HEK293 (cell line): ENCODE measurements around the gene EIF4G3.

ENCODE experiments used
- OVOL3 ChIP-seq: fragments of 450-650 bp; formaldehyde crosslinking; IDR thresholded peaks from 2 replicates; pipeline ENCODE4 v1.5.1; 2016; ENCODE audit warnings: missing biosample characterization, missing genetic modification characterization
- PATZ1 ChIP-seq: fragments of 450-650 bp; formaldehyde crosslinking; IDR thresholded peaks from 2 replicates; pipeline ENCODE4 v1.5.1; 2016; ENCODE audit warnings: missing biosample characterization, missing genetic modification characterization
- PRDM10 ChIP-seq: fragments of 450-650 bp; formaldehyde crosslinking; IDR thresholded peaks from 2 replicates; pipeline ENCODE4 v1.5.1; 2016; ENCODE audit warnings: missing biosample characterization, missing genetic modification characterization
- YY1 ChIP-seq: fragments of 450-650 bp; formaldehyde crosslinking; IDR thresholded peaks from 2 replicates; pipeline ENCODE4 v1.5.1; 2018; ENCODE audit warnings: missing biosample characterization, missing genetic modification characterization
- ZBTB7A ChIP-seq: fragments of 450-650 bp; formaldehyde crosslinking; IDR thresholded peaks from 2 replicates; pipeline ENCODE4 v1.5.1; 2016; ENCODE audit warnings: low read depth, missing biosample characterization, missing genetic modification characterization
- ZNF184 ChIP-seq: fragments of 450-650 bp; IDR thresholded peaks from 2 replicates; pipeline ENCODE4 v1.5.1; 2018; ENCODE audit warnings: missing biosample characterization, mild to moderate bottlenecking, missing genetic modification characterization
- ZNF26 ChIP-seq: fragments of 450-650 bp; formaldehyde crosslinking; IDR thresholded peaks from 2 replicates; pipeline ENCODE4 v1.5.1; 2016; ENCODE audit warnings: missing biosample characterization, missing genetic modification characterization
- ZNF274 ChIP-seq, 2 experiments: fragments of 200-500 bp in 1 of 2; fragments of 450-650 bp in 1 of 2; sonication (Bioruptor generic) in 1 of 2; formaldehyde crosslinking in 1 of 2; IDR thresholded peaks; 2 replicates each; pipeline versions ENCODE4 v1.5.1 to v1.6.1; 2014 to 2016; ENCODE audit warnings: borderline replicate concordance in 1 of 2, inconsistent platforms in 1 of 2, low read length in 1 of 2, missing biosample characterization in 1 of 2, missing genetic modification characterization in 1 of 2
- ZNF362 ChIP-seq: fragments of 450-650 bp; formaldehyde crosslinking; IDR thresholded peaks from 2 replicates; pipeline ENCODE4 v1.5.1; 2016; ENCODE audit warnings: missing biosample characterization, missing genetic modification characterization
- ZNF830 ChIP-seq: fragments of 450-650 bp; IDR thresholded peaks from 2 replicates; pipeline ENCODE4 v1.5.0; 2018; ENCODE audit warnings: missing biosample characterization, missing genetic modification characterization, low read depth, mild to moderate bottlenecking, moderate library complexity
- TF ChIP-seq, protein P1 (sequence below): fragments of 450-650 bp; formaldehyde crosslinking; IDR thresholded peaks from 2 replicates; pipeline ENCODE4 v1.5.1; 2016; ENCODE audit warnings: missing biosample characterization, missing genetic modification characterization

GRCh38 chr1:20850021-20850420 lies 326.7 kb downstream of the EIF4G3 start:
- no peak for TF ChIP-seq ZNF362 (tag by site-specific recombination)
- no peak for TF ChIP-seq PRDM10
- TF ChIP-seq, protein P1, sequence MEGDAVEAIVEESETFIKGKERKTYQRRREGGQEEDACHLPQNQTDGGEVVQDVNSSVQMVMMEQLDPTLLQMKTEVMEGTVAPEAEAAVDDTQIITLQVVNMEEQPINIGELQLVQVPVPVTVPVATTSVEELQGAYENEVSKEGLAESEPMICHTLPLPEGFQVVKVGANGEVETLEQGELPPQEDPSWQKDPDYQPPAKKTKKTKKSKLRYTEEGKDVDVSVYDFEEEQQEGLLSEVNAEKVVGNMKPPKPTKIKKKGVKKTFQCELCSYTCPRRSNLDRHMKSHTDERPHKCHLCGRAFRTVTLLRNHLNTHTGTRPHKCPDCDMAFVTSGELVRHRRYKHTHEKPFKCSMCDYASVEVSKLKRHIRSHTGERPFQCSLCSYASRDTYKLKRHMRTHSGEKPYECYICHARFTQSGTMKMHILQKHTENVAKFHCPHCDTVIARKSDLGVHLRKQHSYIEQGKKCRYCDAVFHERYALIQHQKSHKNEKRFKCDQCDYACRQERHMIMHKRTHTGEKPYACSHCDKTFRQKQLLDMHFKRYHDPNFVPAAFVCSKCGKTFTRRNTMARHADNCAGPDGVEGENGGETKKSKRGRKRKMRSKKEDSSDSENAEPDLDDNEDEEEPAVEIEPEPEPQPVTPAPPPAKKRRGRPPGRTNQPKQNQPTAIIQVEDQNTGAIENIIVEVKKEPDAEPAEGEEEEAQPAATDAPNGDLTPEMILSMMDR (tag by site-specific recombination) = no peak
- no peak for TF ChIP-seq ZBTB7A (tag by site-specific recombination)
- TF ChIP-seq PATZ1 = no peak
- no peak for TF ChIP-seq OVOL3 (tag by site-specific recombination)
- no peak for TF ChIP-seq ZNF26
- TF ChIP-seq YY1 (tag by site-specific recombination) = no peak
- no peak for TF ChIP-seq ZNF274 (IDR thresholded peaks at IDR 0.05; ENCODE audit: low read length)
- no peak for TF ChIP-seq ZNF274 (tag by site-specific recombination; IDR thresholded peaks at IDR 0.05; ENCODE audit: borderline replicate concordance)
- no peak for TF ChIP-seq ZNF184 (tag by site-specific recombination)
- TF ChIP-seq ZNF830 = no peak
